ENCODE results near the gene ENOX1. TPM values are rescaled to one million over a fixed set of nuclear protein-coding genes. Genes with fewer than 3 reads are reported as not detected.

The ENOX1 gene
- total and polyA plus RNA-seq, 2 donors (not counting 3 experiments of a cell fraction or from before 2014, with no cell fraction given): 0.17 to 0.97 TPM

- H4K20me1 ChIP-seq (replicated peaks; ENCODE audit: control insufficient read depth, extremely low read depth, insufficient read depth, low read length): no peaks in the 10 kb centered on the region
- intact Hi-C loops (cut with micrococcal nuclease) (no loop called here), dilution Hi-C loops (cut with MboI; ENCODE audit: extremely low pct_ligation_motif_present, low sequenced_read_pairs) (no loop called here)
- DNase-seq (ENCODE audit: low read depth, low spot score) (no peak), FAIRE-seq (no peak)
- H3K36me3 ChIP-seq (ENCODE audit: control insufficient read depth in 2 of 2, extremely low read depth in 1 of 2, insufficient read depth in 2 of 2, low read length in 2 of 2): no peaks in the 10 kb centered on the region
- no peaks in the 10 kb centered on the region for H3K79me2 ChIP-seq (ENCODE audit: control insufficient read depth, insufficient read depth, low read length)
- ChIA-PET CTCF (no interaction called here), POLR2A (interaction anchor here (0.6 kb wide), 1 partner anchor 97 kb away, joined by 4 read pairs; no protein-coding TSS in a partner anchor)
- H3K4me1 ChIP-seq (ENCODE audit: control insufficient read depth, extremely low read depth, insufficient read depth, low read length): no peaks in the 10 kb centered on the region
- H3K4me2 ChIP-seq (ENCODE audit: insufficient read depth, low read length): no peak overlapping the region
- H3K9me3 ChIP-seq (replicated peaks; ENCODE audit: control insufficient read depth, insufficient read depth, low read length): no peaks in the 10 kb centered on the region
- no peak overlapping the region for H3K27ac ChIP-seq (ENCODE audit: insufficient read depth, low read depth, low read length)
- no peak overlapping the region for H2AFZ ChIP-seq (ENCODE audit: low read depth, low read length)
- H3K9ac ChIP-seq (replicated peaks; ENCODE audit: extremely low read depth, insufficient read depth, low read length): no peak overlapping the region
- no peaks in the 10 kb centered on the region for H3K27me3 ChIP-seq (ENCODE audit: control insufficient read depth in 2 of 2, insufficient read depth in 2 of 2, low read length in 2 of 2)
- no peak for TF ChIP-seq EZH2 (IDR thresholded peaks at IDR 0.05; ENCODE audit: borderline replicate concordance, low read depth, low read length, severe bottlenecking)
- no peak for TF ChIP-seq GATA2 (IDR thresholded peaks at IDR 0.05; ENCODE audit: insufficient read depth, insufficient read length, low read depth, low read length)
- TF ChIP-seq JUN (IDR thresholded peaks at IDR 0.05; ENCODE audit: borderline replicate concordance, insufficient read depth, insufficient read length, low read depth): no peak
- no peak for TF ChIP-seq FOS (IDR thresholded peaks at IDR 0.05; ENCODE audit: borderline replicate concordance, insufficient read depth, low read length)
- no peak for TF ChIP-seq MAX (IDR thresholded peaks at IDR 0.05; ENCODE audit: insufficient read depth, insufficient read length)
- TF ChIP-seq MYC (IDR thresholded peaks at IDR 0.05; ENCODE audit: low read depth, low read length): no peak
- TF ChIP-seq CTCF (IDR thresholded peaks at IDR 0.05; ENCODE audit: extremely low read depth in 1 of 2, insufficient read depth in 1 of 2, low read depth in 1 of 2, low read length in 2 of 2): no peak
- TF ChIP-seq POLR2A (IDR thresholded peaks at IDR 0.05; ENCODE audit: low read depth, low read length): no peak
- TF ChIP-seq POLR2AphosphoS5 (IDR thresholded peaks at IDR 0.05; ENCODE audit: insufficient read depth, low read depth, low read length): no peak
- BruUV-seq (replicated peaks): no TSS peak
- H3K9me1 ChIP-seq (replicated peaks; ENCODE audit: control insufficient read depth, extremely low read depth, insufficient read depth, low read length): no peaks in the 10 kb centered on the region
- no peak overlapping the region for H3K4me3 ChIP-seq (replicated peaks in 1 of 3; ENCODE audit: insufficient read depth in 1 of 3, low read depth in 1 of 3, low read length in 3 of 3)
Measured at GRCh38 chr13:43277142-43277541, 509.6 kb downstream of the ENOX1 start.
